GM21381 (cell line): Measurements from ENCODE around the gene ATF4.
A peak's percentile ranks its signal among the peaks of the same experiment; 100 is the strongest.

ENCODE experiments used
- ATAC-seq: cut with Tn5 transposase; IDR thresholded peaks from one replicate; pipeline ENCODE4 v1.9.1; 2021; ENCODE audit warnings: mild to moderate bottlenecking, moderate library complexity; ENCODE audit not compliant: unreplicated experiment

ATF4 gene

DNA sequence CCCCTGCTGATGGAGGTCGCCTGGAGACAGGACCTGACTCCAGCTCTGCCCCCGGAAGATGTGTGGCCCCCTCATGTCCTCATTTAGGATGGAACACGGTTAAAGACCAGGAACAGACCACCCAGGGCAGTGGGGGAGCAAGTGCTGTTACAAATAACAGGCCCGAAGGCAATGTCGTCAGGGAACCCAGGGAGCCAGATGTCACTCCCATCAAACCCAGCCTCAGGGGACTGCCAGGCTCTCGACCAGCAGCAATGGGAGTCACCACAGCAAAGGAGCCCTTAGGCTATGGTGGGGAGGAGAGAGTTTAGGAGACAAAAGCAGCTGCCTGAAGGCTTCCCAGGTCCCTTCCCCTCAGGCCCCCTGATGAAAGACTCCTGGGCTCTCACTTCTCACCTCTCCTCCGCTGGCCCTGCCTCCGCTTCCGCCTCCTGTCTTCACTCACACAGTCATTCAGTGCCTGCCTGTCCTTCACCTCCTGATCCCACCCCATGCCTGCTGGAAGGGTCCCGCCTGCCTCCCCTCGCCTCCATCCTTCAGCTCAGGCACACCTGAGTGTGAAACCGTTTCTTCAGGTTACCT, 7.8 kb downstream of the ATF4 start:
- no peak for ATAC-seq

DNA sequence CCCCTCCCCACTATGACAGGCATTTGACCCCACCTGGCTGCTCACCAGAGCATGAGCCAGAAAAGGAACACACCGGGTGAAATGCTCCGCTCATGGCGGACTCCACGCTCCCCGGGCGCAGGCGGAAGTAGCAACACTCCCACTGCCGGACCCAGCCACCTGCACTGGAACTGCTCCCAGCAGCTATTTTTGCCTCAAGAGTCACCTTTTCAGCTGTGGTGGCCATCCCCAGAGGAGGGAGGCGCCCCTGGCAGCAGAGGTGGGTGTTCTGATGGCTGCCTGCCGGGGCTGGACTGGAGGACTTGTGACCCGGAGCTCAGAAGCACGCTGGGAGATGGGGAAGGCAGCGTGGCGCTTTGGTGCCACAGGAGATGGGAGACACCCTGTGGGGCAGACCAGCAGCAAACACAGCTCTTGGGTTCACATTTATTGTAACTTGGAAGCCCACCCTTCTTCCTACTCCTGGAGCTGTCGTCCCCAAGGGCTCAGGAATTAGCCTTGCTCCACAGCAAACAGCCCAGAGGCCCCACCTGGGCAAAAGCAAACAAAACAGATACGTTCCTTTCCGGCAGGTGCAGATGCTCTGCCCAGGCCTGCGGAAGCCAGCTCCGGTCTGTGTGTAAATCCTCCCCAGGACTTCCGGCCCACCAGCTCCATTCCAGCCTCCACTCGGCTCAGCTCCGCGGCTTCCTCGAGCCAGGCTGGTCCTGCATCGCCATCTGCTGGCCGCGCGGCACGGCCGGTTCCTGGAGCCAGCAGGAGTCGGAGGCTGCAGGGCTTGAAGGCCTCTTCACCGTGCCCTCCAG, 8.5 kb downstream of the ATF4 start:
- no peak for ATAC-seq

DNA sequence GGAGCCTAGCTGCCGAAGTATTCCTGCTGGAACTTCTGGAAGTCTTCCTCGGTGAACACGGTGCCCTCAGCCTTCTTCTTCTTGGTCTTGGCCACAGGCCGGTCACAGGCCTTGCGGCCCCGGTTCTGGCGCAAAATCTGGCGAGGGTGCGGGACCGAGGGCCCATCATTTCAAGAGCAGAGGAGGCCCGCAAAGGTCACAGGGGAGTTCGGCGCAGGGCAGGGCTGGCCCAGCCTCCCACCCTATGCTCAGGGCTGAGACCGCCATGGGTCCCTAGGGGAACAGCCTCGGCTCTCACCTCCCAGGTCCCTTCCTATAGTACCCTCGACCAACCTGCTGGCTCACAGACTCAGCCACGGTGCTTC, 9.1 kb downstream of the ATF4 start:
- no peak for ATAC-seq

DNA sequence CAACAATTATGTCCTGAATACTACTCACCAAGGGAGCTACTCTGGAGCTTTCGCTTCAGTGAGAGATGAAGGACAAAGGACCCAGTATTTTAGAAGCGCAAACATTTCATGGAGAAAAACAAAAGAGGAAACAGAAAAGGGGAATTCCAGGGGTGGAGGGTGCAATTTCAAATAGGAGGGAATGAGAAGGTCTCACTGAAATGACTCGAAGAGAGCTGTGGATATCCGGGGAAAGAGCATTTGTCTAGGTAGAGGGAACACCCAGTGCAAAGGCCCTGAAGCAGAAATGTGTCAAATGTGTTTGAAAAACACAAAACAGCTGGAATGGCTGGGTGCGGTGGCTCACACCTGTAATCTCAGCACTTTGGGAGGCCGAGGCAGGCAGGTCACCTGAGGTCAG, 9.8 kb downstream of the ATF4 start:
- no peak for ATAC-seq

DNA sequence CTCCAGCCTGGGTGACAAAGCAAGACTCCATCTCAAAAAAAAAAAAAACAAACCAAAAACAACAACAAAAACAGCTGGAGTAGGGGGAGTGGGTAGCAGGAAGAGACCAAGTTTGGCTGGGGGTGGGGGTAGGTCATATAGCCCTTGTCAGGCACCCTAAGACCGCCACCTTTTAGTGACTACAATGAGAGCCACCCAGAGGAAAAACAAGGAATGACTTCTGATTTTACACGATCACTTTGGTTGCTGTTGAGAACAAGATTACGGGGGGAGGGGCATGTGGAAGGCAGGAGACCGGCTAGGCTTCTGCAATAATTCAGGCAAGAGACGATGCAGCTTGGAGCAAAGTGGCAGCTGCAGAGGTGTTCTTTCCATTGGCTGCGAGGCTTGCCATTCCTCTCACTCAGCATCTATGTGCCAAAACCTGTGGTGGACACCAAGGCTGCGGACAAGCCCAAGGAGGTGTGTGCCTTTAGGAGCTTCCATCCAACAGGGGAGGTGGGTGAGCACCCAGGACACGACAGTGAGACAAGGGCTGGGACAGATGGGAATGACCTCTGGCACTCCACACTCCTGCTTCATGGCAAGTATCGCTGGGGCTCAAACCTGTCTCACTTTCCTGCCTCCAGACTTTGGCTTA, 10.4 kb downstream of the ATF4 start:
- no peak for ATAC-seq

DNA sequence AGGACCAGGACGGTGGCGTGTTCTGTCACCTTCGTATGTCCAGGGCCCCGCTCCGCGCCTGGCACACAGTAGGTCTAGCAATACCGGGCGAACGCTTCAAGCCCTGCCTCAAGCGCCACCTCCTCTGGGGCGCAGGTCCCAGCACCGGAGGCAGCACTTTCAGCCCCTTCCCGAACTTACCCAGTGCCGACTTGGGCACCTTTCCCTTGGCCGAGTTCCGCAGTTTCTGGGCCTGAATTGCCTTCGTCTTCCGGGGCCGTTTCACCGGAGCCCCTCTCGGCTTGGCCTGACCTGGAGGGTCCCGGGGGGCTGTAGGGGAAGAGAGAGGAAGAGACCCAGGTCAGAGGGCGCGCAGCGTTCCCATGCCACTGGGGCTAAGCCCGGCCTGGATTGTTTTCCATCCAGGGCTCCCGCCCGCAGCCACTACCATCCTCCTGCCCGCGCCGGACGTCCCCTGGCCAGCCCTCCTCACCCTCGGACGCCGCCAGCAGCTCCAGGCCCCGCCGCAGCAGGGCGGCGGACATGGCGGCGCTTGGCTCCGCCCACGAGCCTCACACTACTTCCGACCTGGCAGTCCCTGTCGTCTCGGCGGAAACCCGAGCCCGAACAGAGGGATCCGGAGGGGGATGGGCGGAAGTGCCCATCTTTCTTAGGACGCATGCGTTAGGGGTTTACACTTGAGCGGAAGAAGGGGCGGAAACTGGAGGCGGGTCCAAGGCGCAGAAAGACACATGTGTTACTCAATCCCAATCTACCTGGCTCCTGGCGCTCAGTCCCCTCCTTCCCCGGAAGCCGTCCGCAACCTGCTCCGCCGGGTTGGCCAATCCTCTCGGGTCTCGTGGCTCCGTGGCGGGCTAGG, 12.1 kb downstream of the ATF4 start, which contains the start of gene RPS19BP1:
Gene RPS19BP1 (minus strand): TSS at position 534 of the 859 bp plus-strand sequence. CDS start 10 bp downstream, at position 524.
- ATAC-seq = peak; percentile 71

DNA sequence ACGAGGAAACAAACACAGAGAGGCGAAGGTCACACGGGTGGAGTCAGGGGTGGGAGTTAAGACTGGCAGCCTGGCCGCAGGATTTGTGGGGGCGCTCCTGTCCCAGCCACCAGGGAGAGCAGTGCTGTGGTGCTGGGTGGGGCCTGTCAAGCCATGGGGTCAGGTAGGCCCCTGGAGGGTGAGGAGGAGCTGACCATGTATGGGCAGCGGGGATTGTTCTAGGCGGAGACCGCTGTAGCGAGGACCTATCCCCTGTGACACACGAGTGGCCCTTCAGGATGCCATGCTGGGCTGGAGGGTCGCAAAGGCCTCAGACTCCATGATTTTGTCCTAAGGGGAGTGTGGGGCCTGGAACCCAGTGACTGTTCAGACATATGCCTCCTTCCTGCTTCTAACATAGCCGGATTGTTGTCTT, 13.7 kb downstream of the ATF4 start:
- no peak for ATAC-seq

DNA sequence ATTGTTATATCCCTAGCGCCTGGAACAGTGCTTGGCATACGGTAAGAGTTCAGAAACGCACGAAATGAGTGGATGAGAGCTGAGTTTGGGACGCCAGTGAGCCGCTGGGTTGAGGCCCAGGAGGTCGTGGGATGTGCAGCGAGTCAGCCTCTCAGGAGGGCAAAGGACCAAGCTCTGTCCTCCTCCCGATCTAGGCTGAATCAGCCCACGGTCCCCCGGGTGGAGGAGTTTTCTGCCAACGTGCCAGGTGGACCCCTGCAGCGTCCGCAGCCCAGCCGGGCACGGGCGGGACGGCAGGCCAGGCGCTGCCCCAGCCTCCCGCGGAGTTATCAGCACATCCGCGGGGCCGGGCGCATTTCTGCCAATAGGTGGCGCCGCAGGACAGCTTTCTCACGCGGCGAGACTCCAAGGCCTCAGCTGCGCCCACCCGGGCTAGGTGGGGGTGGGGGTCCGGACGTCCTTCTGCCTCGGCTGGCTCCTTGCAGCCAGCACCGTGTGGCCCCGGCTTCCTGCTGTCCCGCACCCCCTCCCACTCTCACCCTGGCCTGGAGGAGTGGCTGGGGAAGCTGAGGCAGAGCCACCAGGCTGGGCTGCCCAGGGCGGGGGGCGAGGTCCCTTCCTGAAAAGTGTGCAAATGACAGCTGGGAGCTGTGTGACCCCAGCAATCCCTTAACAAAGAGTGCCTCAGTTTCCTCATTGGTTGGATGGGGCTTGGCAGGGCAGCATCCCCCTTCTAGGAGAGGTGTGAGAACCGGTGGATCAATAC, 14.4 kb downstream of the ATF4 start:
- ATAC-seq = no peak

DNA sequence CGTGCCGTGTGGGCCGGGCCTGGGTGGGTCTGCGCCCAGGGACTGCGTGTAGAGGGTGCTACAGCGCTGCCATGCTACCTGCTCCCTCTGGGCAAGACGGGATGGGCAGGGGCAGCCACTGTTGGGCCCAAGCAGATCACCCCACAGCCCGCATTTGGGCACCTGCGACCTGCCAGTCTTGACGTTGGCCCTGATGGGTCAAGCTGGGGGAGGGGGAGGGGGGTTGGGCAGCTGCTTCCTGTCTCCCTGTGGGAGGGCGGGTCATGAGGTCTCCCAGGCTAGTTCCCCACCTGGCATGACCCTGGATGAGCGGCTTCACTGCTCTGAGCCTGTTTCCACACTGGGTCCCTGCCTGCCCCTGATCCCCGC, 15.0 kb downstream of the ATF4 start:
- no peak for ATAC-seq

DNA sequence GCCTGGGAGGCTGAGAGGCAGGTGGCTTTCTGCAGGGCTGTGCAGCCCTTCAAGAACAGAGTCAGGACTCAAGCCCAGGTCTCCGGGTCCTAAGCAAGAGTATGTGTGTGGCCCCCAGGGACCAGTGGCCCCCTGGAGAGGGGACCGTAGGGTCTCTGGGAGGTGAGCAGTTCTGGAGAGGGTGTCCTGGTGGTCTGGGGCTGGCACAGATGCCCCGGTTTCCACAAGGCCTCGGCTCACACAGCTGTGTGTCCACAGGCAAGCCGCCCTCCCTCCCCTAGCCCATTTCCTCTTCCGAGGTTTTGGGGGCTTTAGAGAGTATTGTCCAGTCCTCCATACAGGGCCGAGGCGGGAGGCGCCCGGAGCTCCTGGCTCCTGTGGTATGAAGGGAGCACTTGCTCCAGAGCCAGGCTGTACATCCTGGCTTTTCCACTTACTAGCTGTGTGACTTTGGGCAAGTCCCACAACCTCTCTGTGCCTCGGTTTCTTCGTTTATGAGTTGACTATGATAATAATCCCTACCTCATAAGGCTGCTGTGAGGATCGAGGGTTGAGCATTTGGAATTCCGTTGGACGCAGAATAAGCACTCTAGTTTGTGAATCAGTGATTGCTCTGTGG, 15.6 kb downstream of the ATF4 start:
- no peak for ATAC-seq

DNA sequence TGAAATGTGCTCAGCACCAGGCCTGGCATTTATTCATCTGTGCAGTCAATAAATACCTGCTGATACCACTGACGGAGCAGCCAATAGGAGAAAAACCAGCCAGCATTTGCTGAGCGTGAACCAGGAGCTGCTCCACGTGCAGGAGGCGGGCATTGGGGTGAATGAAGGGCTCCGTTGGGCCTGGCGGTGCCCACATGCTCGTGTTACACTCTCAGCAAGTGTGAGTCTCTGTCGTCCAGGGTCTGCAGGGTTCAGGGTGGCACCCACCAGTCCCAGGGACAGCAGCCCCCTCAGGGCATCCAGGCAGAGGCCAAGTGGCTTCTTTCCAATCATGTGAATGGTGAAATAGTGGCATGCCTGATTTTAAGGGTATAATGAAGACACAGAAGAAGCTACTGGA, 16.3 kb downstream of the ATF4 start:
- no peak for ATAC-seq

DNA sequence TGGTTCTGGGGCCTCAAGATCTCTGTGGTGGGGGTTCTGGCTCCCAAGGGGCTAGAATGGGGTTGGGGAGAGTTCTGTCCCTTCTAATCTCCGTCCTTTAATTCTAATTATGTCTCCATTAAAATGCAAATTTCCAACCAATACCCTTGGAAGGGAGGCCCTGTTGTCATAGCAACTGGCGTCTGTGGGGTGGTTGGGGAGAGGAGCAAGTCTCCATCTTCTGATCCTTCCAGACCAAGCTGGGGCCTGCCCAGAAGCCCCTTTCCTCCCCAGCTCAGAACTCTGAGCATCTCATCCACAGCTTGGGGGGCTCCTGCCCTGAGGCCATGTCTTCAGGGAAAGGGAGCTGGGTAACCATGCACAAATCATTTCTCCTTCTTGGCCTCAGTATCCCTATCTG, 17.6 kb downstream of the ATF4 start:
- no peak for ATAC-seq

DNA sequence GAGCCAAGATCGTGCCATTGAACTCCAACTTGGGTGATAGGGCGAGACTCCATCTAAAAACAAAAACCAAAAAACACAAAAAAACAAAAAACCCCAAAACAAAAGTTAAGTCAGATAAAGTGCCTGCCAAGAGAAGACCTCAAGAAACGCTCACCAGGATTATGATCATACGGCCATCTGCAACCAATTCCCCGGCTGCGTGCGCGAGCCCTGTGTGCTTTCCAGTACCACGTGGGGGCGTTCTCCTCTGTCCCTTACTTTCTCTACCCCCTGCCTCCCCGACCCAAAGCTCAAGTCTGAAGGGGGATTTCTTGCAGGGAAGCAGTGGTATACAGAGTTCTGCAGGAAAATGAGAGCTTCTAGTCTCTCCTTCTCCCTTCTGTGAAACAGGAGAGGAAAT, 22.7 kb downstream of the ATF4 start:
- ATAC-seq = no peak

DNA sequence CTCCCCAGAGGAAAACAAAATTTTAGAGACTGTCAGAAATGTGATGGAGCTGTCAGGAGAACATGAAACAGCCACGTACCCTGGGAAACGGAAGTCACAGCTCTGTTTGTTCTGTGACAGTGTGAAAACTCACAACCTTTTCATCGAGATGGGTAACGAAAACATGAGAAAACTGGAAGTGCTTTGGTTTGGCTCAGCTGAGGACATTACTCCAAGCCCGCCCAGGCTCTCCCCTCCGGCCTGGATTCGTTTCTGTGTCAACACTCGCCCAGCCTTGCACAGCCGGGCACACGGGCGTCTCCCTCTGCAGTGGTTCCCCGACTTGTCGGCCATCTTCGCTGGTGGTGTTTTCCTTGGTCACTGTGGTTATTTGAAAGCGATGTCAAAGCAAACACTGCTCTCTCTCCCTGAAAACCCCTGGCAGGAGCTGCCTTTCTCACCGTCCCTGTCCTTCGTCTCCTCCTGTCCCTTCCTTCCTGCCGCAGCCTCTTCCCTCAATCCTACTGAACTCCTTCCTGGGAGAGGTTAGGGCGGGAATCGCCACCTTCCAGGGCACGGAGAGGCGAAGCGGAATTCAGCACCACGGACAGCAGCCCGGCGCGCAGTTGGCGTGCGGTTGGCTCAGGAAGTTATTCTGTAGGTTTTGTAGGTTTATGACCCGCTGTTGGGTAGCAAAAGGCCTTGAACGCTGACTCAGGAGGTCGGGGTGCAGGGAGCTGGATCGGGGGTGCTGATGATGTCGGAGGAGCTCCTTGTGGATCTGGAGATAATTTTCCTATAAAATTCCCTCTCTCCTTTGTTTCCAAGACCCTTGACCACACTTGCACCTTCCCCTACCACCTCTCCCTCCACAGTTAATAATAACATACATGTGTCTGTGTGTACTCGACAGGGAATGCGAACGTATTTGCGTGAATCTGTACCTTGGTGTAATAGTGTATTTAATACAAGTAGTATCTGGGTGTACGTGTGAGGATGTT, 25.3 kb downstream of the ATF4 start:
- ATAC-seq = no peak

DNA sequence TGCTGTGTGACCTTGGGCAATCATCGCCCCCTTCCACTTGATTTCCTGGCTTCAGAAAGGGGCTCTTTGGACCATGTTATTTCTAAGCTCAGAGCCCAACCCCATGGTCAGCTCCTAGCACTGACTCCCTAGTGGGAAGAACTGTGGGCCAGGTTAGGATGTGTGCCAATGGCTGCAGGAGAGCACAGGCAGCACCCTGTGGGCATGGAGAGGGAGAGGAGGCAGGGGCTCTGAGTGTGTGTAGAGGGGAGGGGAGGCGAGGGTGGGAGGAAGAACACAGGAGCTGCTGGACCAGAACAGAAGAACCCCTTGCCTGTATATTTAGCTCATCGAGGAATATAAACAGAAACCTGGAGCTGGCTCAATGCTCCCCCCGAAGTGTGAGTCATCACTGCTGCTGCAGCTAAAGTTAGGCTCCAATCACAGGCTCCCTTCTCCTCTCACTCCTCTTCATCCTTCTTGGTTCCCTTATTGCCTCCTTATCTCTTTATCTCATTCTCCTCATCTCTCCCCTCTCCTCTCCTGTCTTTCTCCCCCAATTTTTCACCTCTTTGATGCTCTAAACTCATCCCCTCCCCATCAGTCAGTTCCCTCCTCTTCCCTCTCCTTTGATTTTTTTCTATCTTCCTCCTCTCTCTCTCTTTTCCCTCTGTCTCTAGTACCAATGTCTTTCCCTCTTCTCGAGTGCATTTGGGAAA, 26.7 kb downstream of the ATF4 start:
- ATAC-seq = no peak

DNA sequence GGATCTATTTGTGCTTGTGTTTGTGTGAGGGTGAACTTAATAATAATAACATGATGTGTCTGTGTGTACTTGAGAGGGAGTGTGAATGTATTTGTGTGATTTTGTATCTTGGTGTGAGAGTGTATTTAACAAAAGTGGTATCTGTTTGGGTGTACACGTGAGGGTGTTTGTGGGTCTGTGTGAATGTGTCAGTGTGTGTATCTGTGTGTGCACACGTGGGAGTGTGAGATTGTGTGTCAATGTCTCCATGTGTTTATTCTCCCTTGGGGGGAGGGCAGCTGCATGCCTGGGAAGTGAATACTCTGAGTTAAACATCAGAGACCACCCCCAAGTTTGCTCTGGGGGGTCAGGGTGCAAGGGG, 27.2 kb downstream of the ATF4 start:
- ATAC-seq = no peak

DNA sequence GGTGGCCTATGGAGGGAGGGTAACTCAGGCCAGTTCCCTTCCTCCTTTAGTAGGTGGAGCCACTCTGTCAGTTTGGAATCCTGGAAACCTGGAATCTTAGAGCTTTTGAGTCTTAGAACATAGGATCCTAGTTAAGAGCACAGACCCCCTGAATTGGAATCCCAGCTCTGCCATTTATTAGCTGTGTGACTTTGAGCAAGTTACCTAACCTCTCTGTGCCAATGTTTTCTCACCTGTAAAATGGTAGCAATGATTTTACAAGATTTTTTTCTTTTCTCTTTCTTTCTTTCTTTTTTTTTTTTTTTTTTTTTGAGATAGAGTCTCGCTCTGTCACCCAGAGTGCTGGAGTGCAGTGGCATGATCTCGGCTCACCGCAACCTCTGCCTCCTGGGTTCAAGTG, 33.1 kb downstream of the ATF4 start:
- no peak for ATAC-seq

DNA sequence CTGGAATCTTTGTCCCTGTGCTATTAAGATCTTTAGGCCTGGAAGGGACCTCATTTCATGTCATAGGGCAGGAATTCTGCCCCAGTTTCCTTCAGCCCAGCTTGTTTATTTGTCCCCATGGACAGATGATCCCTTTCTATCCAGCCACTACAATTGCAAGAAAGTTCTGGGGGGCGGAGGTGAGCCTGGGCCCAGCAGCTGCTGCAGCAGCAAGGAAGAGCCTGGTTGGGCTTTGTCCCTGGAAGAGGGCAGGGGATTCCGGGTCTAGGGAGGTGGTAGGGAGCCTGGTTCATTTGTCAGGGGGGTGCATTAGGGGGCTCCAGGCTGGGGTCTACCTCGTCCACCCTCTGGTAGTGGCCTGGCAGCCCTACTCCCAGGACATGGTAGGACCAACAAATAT, 33.8 kb downstream of the ATF4 start:
- ATAC-seq = no peak
